AG10803 (cell line): ENCODE measurements around the gene TTLL11.

Experiments
- DNase-seq: peaks from one replicate; pipeline ENCODE4 v3.0.0; 2010; ENCODE audit warnings: low read depth
- H3K4me3 ChIP-seq: 2 replicates; pipeline ENCODE4 v1.5.1; 2011; ENCODE audit warnings: mild to moderate bottlenecking, low read length, control low read depth
- TF ChIP-seq, protein P1 (sequence below): conservative IDR thresholded peaks from 2 replicates; pipeline ENCODE4 v1.5.1; 2011; ENCODE audit warnings: mild to moderate bottlenecking, low read length, control low read depth, inconsistent platforms

The TTLL11 gene

DNA sequence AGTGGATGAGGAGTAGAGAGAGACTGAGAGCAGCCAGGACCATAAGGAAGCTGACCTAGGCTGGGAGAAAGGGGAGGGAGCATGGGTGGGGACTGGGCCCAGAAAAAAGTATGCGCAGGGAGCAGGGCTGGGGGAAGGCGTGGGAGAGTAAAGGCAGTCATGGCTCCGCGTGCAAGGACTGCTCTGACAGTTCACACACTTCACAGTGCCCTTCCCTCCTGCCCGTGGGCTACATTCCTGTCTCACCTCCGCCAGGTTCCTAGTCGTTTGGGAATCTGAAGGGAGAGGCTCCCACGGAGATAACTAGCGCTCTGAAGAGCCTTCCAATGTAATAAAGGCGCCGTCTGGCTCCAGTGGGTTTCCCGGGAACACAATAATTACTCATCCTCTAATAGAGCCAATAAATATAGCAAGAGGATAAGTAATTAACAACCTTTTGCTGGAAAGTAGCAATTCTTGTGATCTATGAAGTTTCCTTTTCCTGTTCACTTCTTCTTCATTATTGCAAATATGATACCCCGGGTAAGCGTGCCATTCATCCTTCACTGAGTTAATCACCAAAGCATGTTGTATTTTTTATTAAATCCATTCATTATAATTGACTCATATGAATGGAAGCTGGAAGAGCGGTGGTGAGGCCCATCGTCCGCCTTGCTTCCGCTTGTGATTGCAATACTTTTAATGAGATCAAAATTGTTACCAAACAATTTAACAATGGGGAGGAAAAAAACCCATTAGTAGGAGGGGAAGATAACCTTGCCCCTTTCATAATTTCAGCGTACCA, 39.3 kb downstream of the TTLL11 start:
- H3K4me3 ChIP-seq, result peak overlapping the region; percentile 32
- peak; percentile 89 for DNase-seq
- TF ChIP-seq, protein P1, sequence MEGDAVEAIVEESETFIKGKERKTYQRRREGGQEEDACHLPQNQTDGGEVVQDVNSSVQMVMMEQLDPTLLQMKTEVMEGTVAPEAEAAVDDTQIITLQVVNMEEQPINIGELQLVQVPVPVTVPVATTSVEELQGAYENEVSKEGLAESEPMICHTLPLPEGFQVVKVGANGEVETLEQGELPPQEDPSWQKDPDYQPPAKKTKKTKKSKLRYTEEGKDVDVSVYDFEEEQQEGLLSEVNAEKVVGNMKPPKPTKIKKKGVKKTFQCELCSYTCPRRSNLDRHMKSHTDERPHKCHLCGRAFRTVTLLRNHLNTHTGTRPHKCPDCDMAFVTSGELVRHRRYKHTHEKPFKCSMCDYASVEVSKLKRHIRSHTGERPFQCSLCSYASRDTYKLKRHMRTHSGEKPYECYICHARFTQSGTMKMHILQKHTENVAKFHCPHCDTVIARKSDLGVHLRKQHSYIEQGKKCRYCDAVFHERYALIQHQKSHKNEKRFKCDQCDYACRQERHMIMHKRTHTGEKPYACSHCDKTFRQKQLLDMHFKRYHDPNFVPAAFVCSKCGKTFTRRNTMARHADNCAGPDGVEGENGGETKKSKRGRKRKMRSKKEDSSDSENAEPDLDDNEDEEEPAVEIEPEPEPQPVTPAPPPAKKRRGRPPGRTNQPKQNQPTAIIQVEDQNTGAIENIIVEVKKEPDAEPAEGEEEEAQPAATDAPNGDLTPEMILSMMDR, result no peak

DNA sequence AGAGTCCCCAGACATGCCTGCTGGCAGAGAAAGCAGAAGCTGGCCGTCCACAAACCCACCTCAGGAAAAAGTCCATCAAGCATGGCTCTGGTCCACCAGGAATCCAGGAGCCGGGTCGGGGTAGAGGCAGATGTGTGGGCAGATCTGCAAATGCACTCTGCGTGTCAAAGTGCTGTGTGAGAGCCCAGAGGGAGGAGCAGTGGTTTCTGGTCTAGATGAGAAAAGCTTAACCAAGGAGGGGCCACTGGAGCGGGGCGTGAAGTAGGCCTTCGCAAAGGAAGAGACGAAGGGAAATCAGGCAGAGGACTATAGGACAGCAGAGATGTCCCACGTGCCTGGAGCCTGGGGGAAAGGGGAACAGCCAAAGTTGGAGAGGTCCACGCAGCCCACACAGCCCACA, 40.0 kb downstream of the TTLL11 start:
- H3K4me3 ChIP-seq, result peak overlapping the region; percentile 32
- peak; percentile 82 for DNase-seq
- TF ChIP-seq, protein P1, result no peak

DNA sequence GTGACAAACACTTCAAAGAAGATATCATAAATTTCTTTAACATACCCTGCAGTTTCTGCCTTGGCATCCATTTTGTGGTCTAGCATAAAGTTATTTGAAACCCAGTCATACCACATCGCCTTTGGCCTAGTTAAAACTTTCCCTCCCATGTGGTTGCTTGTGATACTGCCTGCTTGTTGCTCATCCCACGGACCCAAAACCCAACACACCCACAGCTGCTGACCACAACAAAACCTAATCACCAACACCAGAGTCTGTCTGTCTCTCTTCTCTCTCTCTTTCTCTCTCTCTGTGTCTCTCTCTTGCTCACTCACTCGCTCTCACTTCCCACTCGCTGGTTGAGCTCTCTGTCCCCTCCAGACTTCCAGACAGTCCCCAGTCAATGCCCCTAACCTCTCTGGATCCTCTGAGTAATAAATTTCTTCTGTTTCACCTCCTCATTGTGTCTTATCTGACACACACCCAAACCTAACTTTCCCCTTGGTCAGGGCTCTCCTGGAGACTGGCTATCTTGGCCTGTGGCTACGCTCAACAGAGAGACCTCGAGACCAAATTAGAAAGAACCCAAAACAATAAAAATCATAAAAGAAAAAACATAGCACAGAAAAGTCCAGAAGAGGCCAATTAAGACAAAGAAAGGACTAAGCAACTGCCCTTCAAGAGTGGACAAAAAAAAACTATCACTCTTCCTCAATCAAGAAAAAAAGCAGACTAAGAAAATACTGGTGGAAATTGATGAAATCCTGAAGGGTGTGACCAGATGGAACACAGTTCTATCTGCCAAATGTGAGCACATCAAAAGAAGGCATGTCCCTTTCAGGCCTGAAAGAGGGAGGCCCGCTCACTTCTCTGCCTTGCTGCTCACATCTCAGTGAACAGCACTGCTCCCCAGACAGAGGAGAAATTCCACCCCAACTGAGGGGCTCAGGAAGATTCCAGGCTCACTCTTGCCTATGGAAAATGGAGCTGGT, 41.5 kb downstream of the TTLL11 start:
- peak; percentile 89 for DNase-seq
- TF ChIP-seq, protein P1, result no peak
- no peak overlapping the region for H3K4me3 ChIP-seq

DNA sequence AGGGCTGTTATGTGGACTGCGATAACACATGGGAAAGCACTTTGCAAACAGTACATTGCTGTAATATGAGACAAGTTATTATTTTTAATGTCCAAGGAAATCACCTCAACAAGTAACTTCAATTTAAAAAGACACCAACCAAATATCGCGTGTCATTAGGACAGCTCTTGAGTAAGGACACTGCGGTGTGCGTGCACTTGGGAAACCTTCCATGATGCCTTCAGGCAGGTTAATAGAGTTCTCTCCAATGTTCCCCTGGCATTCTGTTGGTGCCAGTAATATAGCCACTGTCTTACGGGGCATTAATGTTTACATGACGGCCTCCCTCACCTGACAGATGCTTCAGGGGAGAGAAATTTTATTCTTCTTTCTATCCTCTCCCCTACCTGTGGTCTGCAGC, 42.9 kb downstream of the TTLL11 start:
- no peak overlapping the region for H3K4me3 ChIP-seq
- no peak for DNase-seq
- TF ChIP-seq, protein P1, result no peak

DNA sequence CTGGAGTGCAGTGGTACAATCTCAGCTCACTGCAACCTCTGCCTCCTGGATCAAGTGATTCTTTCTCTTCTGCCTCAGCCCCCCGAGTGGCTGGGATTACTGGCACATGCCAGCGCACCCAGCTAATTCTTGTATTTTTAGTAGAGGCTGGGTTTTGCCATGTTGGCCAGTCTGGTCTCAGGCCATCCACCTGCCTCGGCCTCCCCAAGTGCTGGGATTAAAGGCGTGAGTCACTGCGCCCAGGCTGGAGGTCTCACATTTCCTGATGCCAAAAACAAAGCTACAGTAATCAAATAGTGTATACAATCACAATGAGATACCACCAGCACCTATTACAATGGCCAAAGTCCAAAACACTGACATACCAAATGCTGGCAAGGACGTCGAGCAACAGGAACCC, 51.1 kb downstream of the TTLL11 start:
- no peak for DNase-seq
- TF ChIP-seq, protein P1, result no peak
- no peak overlapping the region for H3K4me3 ChIP-seq

DNA sequence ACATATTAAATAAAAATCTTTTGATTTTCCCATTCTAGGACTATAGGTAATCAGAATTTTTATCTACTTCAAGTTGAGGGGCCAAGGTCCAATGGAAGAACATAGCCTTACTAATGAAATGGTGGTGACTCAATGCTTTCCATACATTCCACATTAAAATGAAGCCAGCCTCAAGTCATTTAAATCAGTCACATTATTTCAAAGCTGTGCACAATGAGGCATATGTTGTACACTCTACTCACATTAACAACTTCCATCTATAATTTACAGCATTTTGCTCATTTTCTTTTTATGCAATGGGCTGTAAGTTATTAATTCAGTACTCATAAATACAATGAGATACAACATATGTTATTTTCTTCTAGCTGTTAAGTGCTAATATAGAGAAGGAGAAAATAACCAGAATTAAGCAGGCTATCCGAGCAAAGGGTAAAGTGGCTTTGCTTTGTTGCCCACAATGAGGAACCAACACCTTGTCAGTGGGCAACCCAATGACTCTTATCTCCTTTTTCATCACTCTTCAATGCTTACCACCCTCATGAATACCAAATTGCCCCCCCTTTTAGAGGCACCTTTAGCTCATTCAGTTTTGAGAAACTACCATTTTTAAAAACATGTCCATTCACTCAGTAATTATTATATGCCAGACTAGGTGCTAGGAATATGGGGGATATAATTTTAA, 52.4 kb downstream of the TTLL11 start:
- no peak for DNase-seq
- TF ChIP-seq, protein P1, result no peak
- H3K4me3 ChIP-seq, result no peak overlapping the region
